Measurements from ENCODE around the gene GLIS2.

GLIS2 gene

DNA sequence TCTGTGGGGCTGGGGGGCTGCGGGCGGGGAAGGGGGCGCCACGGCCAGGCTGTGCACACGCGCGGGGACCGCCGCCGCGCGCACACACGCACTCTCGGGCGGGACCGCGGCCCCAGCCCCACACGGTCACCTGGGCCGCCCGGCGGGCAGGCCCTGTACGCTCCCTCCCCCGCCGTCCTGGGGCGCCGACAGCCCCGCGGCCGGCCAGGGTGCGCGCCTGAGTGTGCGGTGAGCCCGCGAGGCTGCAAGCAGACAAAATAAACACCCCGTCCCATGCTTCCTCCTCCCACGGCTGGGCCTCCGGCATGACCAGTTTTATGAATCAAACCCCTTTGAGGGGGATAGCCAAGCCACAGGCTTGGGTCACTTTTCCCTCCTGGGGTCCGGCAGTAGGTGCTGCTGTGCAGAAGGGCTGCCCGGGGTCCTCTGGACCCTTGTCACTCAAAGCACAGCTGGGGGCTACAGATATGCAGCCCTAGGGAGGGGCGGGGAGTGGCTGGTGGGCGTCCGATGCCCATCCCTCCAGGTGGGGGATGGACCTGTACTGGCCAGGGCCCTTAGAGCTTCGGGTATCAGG lies 56.2 kb downstream of the GLIS2 start (continued):
- TF ChIP-seq, protein P1, sequence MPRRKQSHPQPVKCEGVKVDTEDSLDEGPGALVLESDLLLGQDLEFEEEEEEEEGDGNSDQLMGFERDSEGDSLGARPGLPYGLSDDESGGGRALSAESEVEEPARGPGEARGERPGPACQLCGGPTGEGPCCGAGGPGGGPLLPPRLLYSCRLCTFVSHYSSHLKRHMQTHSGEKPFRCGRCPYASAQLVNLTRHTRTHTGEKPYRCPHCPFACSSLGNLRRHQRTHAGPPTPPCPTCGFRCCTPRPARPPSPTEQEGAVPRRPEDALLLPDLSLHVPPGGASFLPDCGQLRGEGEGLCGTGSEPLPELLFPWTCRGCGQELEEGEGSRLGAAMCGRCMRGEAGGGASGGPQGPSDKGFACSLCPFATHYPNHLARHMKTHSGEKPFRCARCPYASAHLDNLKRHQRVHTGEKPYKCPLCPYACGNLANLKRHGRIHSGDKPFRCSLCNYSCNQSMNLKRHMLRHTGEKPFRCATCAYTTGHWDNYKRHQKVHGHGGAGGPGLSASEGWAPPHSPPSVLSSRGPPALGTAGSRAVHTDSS (tag by site-specific recombination; IDR thresholded peaks at IDR 0.05): no peak
- TF ChIP-seq ZNF529 (tag by site-specific recombination; IDR thresholded peaks at IDR 0.05; ENCODE audit: insufficient replicate concordance) (no peak), ZNF549 (tag by site-specific recombination; IDR thresholded peaks at IDR 0.05) (no peak), OSR2 (tag by site-specific recombination; IDR thresholded peaks at IDR 0.05) (no peak), ZNF558 (tag by site-specific recombination; IDR thresholded peaks at IDR 0.05) (no peak), ZNF274 (IDR thresholded peaks at IDR 0.05; ENCODE audit: low read length) (no peak), ZNF274 (tag by site-specific recombination; IDR thresholded peaks at IDR 0.05; ENCODE audit: borderline replicate concordance) (no peak), ZNF629 (tag by site-specific recombination; IDR thresholded peaks at IDR 0.05) (no peak), SP7 (tag by site-specific recombination; IDR thresholded peaks at IDR 0.05) (no peak), ZNF843 (tag by site-specific recombination; IDR thresholded peaks at IDR 0.05) (no peak), HOXD13 (CRISPR knock-in tag; IDR thresholded peaks at IDR 0.05; ENCODE audit: borderline replicate concordance) (no peak), ZNF23 (tag by site-specific recombination; IDR thresholded peaks at IDR 0.05; ENCODE audit: borderline replicate concordance) (no peak), ZBTB20 (tag by site-specific recombination; IDR thresholded peaks at IDR 0.05) (0 out of 2 replicates have a peak, but pooled peaks have one; percentile 6), GLIS2 (tag by site-specific recombination; IDR thresholded peaks at IDR 0.05) (peak; percentile 9; the same call in 1 of the 2 replicates), ZFHX2 (tag by site-specific recombination; conservative IDR thresholded peaks at IDR 0.05) (peak; percentile 79), ZNF354C (tag by site-specific recombination; IDR thresholded peaks at IDR 0.05; ENCODE audit: borderline replicate concordance, low read depth) (no peak), ZNF292 (tag by site-specific recombination; IDR thresholded peaks at IDR 0.05; ENCODE audit: borderline replicate concordance, low read depth) (no peak)
- TF ChIP-seq, protein P2, sequence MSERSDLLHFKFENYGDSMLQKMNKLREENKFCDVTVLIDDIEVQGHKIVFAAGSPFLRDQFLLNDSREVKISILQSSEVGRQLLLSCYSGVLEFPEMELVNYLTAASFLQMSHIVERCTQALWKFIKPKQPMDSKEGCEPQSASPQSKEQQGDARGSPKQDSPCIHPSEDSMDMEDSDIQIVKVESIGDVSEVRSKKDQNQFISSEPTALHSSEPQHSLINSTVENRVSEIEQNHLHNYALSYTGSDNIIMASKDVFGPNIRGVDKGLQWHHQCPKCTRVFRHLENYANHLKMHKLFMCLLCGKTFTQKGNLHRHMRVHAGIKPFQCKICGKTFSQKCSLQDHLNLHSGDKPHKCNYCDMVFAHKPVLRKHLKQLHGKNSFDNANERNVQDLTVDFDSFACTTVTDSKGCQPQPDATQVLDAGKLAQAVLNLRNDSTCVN (tag by site-specific recombination; optimal IDR thresholded peaks at IDR 0.05): peak; percentile 62
- TF ChIP-seq, protein P3, sequence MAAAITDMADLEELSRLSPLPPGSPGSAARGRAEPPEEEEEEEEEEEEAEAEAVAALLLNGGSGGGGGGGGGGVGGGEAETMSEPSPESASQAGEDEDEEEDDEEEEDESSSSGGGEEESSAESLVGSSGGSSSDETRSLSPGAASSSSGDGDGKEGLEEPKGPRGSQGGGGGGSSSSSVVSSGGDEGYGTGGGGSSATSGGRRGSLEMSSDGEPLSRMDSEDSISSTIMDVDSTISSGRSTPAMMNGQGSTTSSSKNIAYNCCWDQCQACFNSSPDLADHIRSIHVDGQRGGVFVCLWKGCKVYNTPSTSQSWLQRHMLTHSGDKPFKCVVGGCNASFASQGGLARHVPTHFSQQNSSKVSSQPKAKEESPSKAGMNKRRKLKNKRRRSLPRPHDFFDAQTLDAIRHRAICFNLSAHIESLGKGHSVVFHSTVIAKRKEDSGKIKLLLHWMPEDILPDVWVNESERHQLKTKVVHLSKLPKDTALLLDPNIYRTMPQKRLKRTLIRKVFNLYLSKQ (tag by site-specific recombination; IDR thresholded peaks at IDR 0.05; ENCODE audit: borderline replicate concordance): no peak
- TF ChIP-seq, protein P4, sequence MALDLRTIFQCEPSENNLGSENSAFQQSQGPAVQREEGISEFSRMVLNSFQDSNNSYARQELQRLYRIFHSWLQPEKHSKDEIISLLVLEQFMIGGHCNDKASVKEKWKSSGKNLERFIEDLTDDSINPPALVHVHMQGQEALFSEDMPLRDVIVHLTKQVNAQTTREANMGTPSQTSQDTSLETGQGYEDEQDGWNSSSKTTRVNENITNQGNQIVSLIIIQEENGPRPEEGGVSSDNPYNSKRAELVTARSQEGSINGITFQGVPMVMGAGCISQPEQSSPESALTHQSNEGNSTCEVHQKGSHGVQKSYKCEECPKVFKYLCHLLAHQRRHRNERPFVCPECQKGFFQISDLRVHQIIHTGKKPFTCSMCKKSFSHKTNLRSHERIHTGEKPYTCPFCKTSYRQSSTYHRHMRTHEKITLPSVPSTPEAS (tag by site-specific recombination; IDR thresholded peaks at IDR 0.05): no peak
- TF ChIP-seq, protein P5, sequence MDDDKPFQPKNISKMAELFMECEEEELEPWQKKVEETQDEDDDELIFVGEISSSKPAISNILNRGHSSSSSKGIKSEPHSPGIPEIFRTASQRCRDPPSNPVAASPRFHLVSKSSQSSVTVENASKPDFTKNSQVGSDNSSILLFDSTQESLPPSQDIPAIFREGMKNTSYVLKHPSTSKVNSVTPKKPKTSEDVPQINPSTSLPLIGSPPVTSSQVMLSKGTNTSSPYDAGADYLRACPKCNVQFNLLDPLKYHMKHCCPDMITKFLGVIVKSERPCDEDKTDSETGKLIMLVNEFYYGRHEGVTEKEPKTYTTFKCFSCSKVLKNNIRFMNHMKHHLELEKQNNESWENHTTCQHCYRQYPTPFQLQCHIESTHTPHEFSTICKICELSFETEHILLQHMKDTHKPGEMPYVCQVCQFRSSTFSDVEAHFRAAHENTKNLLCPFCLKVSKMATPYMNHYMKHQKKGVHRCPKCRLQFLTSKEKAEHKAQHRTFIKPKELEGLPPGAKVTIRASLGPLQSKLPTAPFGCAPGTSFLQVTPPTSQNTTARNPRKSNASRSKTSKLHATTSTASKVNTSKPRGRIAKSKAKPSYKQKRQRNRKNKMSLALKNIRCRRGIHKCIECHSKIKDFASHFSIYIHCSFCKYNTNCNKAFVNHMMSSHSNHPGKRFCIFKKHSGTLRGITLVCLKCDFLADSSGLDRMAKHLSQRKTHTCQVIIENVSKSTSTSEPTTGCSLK (tag by site-specific recombination; IDR thresholded peaks at IDR 0.05): no peak
- TF ChIP-seq, protein P6, sequence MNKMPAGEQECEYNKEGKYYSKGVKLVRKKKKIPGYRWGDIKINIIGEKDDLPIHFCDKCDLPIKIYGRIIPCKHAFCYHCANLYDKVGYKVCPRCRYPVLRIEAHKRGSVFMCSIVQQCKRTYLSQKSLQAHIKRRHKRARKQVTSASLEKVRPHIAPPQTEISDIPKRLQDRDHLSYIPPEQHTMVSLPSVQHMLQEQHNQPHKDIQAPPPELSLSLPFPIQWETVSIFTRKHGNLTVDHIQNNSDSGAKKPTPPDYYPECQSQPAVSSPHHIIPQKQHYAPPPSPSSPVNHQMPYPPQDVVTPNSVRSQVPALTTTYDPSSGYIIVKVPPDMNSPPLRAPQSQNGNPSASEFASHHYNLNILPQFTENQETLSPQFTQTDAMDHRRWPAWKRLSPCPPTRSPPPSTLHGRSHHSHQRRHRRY (tag by site-specific recombination; IDR thresholded peaks at IDR 0.05): no peak
- TF ChIP-seq, protein P7, sequence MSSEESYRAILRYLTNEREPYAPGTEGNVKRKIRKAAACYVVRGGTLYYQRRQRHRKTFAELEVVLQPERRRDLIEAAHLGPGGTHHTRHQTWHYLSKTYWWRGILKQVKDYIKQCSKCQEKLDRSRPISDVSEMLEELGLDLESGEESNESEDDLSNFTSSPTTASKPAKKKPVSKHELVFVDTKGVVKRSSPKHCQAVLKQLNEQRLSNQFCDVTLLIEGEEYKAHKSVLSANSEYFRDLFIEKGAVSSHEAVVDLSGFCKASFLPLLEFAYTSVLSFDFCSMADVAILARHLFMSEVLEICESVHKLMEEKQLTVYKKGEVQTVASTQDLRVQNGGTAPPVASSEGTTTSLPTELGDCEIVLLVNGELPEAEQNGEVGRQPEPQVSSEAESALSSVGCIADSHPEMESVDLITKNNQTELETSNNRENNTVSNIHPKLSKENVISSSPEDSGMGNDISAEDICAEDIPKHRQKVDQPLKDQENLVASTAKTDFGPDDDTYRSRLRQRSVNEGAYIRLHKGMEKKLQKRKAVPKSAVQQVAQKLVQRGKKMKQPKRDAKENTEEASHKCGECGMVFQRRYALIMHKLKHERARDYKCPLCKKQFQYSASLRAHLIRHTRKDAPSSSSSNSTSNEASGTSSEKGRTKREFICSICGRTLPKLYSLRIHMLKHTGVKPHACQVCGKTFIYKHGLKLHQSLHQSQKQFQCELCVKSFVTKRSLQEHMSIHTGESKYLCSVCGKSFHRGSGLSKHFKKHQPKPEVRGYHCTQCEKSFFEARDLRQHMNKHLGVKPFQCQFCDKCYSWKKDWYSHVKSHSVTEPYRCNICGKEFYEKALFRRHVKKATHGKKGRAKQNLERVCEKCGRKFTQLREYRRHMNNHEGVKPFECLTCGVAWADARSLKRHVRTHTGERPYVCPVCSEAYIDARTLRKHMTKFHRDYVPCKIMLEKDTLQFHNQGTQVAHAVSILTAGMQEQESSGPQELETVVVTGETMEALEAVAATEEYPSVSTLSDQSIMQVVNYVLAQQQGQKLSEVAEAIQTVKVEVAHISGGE (tag by site-specific recombination; conservative IDR thresholded peaks at IDR 0.05; ENCODE audit: low read depth): no peak
